IPS-18c (cell line): ENCODE measurements around the gene EDIL3.
"Not testable (repeated sequence)": the region's sequence is repeated elsewhere in the genome, so short reads cannot be mapped to it uniquely, and the experiment has no call there.

Experiments used
- H3K4me3 ChIP-seq: 2 replicates; pipeline ENCODE4 v1.7.0; 2013; ENCODE audit warnings: low read depth, mild to moderate bottlenecking, low read length, moderate library complexity; ENCODE audit not compliant: insufficient read depth
- H3K9me3 ChIP-seq: one replicate; pipeline ENCODE4 v1.6.1; 2013; ENCODE audit warnings: mild to moderate bottlenecking, low read length, moderate library complexity; ENCODE audit not compliant: control insufficient read depth, insufficient read depth

The EDIL3 gene

GRCh38 chr5:84332106-84332505 is 52.6 kb downstream of the EDIL3 start:
- Histone ChIP-seq H3K4me3 (no peak overlapping the region), H3K9me3 (no peaks in the 10 kb centered on the region)

GRCh38 chr5:84327591-84327990 is 57.1 kb downstream of the EDIL3 start:
- Histone ChIP-seq H3K4me3 (no peak overlapping the region), H3K9me3 (no peaks in the 10 kb centered on the region)

- H3K4me3 ChIP-seq, result no peak overlapping the region
Measured at GRCh38 chr5:84322646-84323045, 62.0 kb downstream of the EDIL3 start.

GRCh38 chr5:84317826-84318225 is 66.9 kb downstream of the EDIL3 start:
- H3K4me3 ChIP-seq, H3K9me3 ChIP-seq: not testable (repeated sequence)

More at GRCh38 chr5:84322646-84323045, 62.0 kb downstream of the EDIL3 start:
- no peaks in the 10 kb centered on the region for H3K9me3 ChIP-seq

GRCh38 chr5:84312280-84312679 is 72.4 kb downstream of the EDIL3 start:
- H3K9me3 ChIP-seq, H3K4me3 ChIP-seq: not testable (repeated sequence)

- not testable (repeated sequence) for H3K9me3 ChIP-seq, H3K4me3 ChIP-seq
Measured at GRCh38 chr5:84309850-84310249, 74.8 kb downstream of the EDIL3 start.

GRCh38 chr5:84306601-84307000 is 78.1 kb downstream of the EDIL3 start:
- Histone ChIP-seq H3K4me3 (no peak overlapping the region), H3K9me3 (no peaks in the 10 kb centered on the region)

DNA sequence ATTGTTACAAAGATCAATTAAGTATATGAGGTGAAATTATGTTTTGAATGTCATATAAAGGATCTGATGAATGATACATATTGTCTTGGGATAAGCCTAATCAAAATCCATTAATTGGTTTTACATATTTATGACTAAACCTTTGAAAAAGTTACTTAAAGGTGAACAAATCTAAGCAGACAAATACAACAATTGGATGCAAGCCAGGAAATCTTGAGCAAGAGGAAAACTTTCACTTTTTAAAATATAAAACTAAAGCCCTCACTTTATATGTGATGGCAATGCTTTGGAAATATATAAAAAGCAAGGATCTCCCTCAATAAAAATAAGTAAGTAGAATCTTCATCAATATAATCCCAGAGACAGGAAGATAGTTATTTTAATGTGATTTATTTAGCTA is 80.1 kb downstream of the EDIL3 start:
- no peaks in the 10 kb centered on the region for H3K9me3 ChIP-seq
- no peak overlapping the region for H3K4me3 ChIP-seq

GRCh38 chr5:84303315-84303714 is 81.4 kb downstream of the EDIL3 start:
- H3K4me3 ChIP-seq, result no peak overlapping the region
- H3K9me3 ChIP-seq, result no peaks in the 10 kb centered on the region

DNA sequence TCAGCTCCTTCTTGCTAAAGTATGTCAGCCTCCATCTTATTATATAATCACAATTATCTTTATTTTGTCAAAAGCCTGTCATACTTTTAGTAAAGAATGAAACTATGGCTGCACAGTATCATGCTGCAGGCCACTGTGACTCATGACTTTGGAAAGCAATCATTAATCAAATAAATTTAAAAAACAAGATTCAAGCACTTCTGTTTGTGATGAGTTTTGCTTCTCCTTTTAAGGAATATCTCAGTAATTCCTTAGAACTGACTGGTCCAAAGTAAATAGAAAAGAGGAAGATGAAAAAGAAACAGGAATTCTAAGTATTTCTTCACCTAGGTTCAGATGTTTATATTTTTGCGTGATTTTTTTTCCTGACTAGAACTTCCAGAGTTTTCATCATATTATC is 83.1 kb downstream of the EDIL3 start:
- no peaks in the 10 kb centered on the region for H3K9me3 ChIP-seq
- H3K4me3 ChIP-seq, result no peak overlapping the region

GRCh38 chr5:84299959-84300358 is 84.7 kb downstream of the EDIL3 start:
- Histone ChIP-seq H3K9me3 (no peaks in the 10 kb centered on the region), H3K4me3 (no peak overlapping the region)

DNA sequence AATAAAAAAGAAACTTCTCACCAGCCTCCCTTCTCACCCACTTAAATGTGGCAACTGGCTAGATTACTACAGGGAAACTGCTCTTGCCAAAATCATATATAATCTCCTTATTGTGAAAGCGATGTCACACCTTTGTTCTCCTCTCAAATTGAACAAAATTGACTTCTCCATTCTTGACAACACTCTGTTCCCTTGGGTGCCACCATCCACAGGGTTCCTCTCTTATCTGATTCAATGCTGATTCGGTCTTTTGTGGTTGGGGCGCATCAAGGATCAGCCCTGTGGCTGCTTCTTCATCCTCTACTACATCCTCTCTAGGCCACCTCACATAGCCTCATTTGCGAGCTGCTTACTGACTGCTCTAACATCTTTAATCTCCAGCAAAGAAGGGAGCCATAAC is 86.1 kb downstream of the EDIL3 start:
- Histone ChIP-seq H3K4me3 (no peak overlapping the region), H3K9me3 (no peaks in the 10 kb centered on the region)

GRCh38 chr5:84297641-84298040 is 87.0 kb downstream of the EDIL3 start:
- H3K4me3 ChIP-seq, H3K9me3 ChIP-seq: not testable (repeated sequence)

DNA sequence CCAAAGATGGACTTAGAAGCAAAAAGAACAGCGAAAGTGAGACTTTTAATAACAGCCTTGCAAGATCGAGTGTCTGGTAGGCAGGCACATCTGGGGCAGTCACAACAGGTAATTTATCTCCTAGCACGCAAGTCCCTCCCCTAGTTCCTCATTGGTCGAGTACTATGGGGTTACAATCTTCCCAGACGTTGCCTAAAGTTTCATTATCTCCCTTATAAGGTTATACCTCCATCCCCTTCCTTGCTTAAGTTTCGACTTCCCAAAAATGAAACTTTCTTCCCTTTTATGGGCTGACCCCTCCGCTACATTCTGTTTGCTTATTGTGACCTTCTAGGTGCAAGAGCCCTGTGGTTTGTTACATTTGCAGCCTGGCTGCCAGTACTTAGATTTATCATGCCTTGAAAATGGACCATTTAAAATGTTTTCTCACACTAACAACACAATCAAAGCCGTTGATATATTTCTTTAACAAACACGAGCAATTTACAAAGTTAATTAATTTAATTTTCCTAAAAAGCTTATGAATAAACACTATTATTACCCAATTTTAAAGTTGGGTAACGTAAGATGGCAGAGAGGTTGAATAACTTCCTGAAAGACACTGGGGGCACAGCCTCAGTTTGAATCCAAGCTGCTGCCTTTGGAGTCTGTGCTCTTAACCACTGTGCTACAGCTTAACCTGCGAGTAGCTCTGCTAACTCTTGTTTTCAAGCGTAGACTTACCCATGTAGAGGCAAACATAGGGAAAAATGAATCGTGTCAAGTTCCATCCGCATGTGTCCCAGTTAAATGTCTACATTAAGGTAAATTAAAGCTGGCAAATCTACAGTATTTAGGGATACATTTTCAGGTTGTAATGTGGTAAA is 91.7 kb downstream of the EDIL3 start:
- H3K4me3 ChIP-seq, result no peak overlapping the region
- no peaks in the 10 kb centered on the region for H3K9me3 ChIP-seq

DNA sequence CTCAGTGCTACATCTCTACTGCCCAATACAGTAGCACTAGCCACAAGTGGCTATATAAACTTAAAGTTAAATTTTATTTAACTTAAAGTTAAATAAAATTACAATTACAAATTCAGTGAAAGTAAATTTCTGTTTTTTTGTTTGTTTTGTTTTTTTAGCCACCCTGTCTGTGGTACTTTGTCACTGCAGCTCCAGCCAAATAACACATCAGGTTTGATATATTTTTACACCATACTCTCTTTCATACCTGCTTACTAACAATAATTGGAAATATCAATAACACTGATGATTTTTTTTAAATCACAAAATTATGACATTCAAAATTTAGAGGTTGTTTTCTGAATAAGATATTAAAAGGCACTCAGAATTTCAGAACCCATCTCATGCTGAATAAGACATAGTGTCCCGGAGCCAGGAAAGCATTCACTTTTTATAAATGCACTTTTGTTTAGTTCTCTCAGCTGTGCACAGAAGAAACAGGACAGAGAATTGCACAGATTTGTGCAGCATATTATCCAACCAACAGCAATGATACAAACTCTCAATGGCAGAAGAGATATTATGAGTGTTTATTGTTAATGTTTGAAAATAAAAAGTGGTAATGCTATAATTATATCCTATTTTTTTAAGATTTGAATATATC is 92.6 kb downstream of the EDIL3 start:
- no peak overlapping the region for H3K4me3 ChIP-seq
- no peaks in the 10 kb centered on the region for H3K9me3 ChIP-seq

DNA sequence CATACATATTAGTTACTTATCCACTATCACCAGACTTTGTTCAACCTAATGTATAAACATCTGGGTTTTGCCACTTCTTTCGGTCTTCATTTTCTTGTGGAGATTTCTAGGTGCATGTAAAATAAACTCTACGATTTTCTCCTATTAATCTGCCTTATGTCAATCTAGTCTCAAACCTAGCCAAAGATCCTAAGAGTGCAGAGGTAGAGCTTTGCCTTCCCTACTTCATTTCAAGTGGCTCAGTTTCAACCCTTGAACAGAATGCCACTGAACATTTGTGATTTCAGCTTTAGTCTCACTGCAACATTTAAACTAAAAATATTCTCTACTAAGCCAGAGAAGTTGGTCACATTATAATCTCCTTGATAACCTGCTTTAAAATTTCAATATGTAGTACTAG is 94.0 kb downstream of the EDIL3 start:
- Histone ChIP-seq H3K9me3 (no peaks in the 10 kb centered on the region), H3K4me3 (no peak overlapping the region)

- Histone ChIP-seq H3K4me3 (no peak overlapping the region), H3K9me3 (no peaks in the 10 kb centered on the region)
Measured at GRCh38 chr5:84290161-84290560, 94.5 kb downstream of the EDIL3 start.

DNA sequence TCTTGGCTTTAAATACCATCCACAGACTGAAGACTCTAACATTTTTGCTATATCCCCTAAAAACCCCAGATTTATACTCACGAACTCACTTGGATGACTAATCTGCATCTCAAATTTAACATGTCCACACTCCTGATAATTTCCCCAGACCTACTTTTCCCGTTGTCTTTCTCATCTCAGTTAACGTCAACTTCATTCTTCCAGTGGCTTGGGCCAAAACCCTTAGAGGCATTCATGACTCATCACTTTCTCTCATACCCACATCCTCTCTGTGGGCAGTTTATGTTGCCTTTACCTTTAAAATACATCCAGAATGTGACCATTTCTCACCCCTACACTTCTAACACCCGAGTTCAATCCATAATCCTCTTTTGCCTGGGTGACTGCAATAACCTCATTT is 96.7 kb downstream of the EDIL3 start:
- no peaks in the 10 kb centered on the region for H3K9me3 ChIP-seq
- no peak overlapping the region for H3K4me3 ChIP-seq
